Fibroblast of skin of scalp (primary cell): ENCODE measurements around the gene MRPL45. TPM values are rescaled to one million over a fixed set of nuclear protein-coding genes. Genes with fewer than 3 reads are reported as not detected.
"Not testable (repeated sequence)": the region's sequence is repeated elsewhere in the genome, so short reads cannot be mapped to it uniquely, and the experiment has no call there.

Experiments used
- DNase-seq: peaks from one replicate; pipeline ENCODE4 v3.0.0-alpha.2; 2013
- polyA plus RNA-seq, 2 experiments: library from polyadenylated mRNA; unstranded; fragments of 120-200 nt; gene quantifications; one replicate each; pipeline ENCODE4 v1.2.1, GENCODE V29; 2013; ENCODE audit not compliant: insufficient read length in 2 of 2

MRPL45 gene
- polyA plus RNA-seq (2013, experiment 1 of 2; ENCODE audit: insufficient read length), result 32.2 TPM
- polyA plus RNA-seq (2013, experiment 2 of 2; ENCODE audit: insufficient read length), result 34.7 TPM

GRCh38 chr17:38296834-38297517 lies at the start of gene MRPL45:
MRPL45 (plus strand) TSS chr17:38297168; CDS start chr17:38297184, 16 bp downstream.
- DNase-seq, result peak; percentile 97

GRCh38 chr17:38253191-38253590 lies 43.8 kb upstream of the MRPL45 start:
- not testable (repeated sequence) for DNase-seq

- DNase-seq, result not testable (repeated sequence)
These were observed 42.6 kb upstream of the MRPL45 start for GRCh38 chr17:38254357-38254756.

GRCh38 chr17:38257013-38257621 lies 39.9 kb upstream of the MRPL45 start:
- peak; percentile 86 for DNase-seq

- not testable (repeated sequence) for DNase-seq
These were observed 30.9 kb upstream of the MRPL45 start for GRCh38 chr17:38265974-38266506.

- not testable (repeated sequence) for DNase-seq
These were observed 30.4 kb upstream of the MRPL45 start for GRCh38 chr17:38266571-38266970.

GRCh38 chr17:38268138-38268537 lies 28.8 kb upstream of the MRPL45 start:
- not testable (repeated sequence) for DNase-seq

- DNase-seq, result not testable (repeated sequence)
These were observed 27.9 kb upstream of the MRPL45 start for GRCh38 chr17:38269045-38269444.

GRCh38 chr17:38269552-38269951 lies 27.4 kb upstream of the MRPL45 start:
- DNase-seq, result peak; percentile 7

- peak; percentile 3 for DNase-seq
These were observed 11.0 kb upstream of the MRPL45 start for GRCh38 chr17:38285994-38286393.

GRCh38 chr17:38286501-38287091 lies 10.4 kb upstream of the MRPL45 start:
- DNase-seq, result peak; percentile 82

- DNase-seq, result peak; percentile 27
These were observed 8.6 kb upstream of the MRPL45 start for GRCh38 chr17:38288217-38288827.

- not testable (repeated sequence) for DNase-seq
These were observed 7.2 kb upstream of the MRPL45 start for GRCh38 chr17:38289760-38290159.

- DNase-seq, result not testable (repeated sequence)
These were observed 1.2 kb upstream of the MRPL45 start for GRCh38 chr17:38295602-38296365.

GRCh38 chr17:38315497-38315896 lies 18.5 kb downstream of the MRPL45 start:
- no peak for DNase-seq

- no peak for DNase-seq
These were observed 20.1 kb downstream of the MRPL45 start for GRCh38 chr17:38317081-38317480.

GRCh38 chr17:38320482-38320881 lies 23.5 kb downstream of the MRPL45 start:
- DNase-seq, result no peak

- peak; percentile 51 for DNase-seq
These were observed 25.3 kb downstream of the MRPL45 start for GRCh38 chr17:38322156-38322779.

GRCh38 chr17:38322897-38323296 lies 25.9 kb downstream of the MRPL45 start:
- no peak for DNase-seq

GRCh38 chr17:38324141-38324697 lies 27.3 kb downstream of the MRPL45 start:
- no peak for DNase-seq

GRCh38 chr17:38324772-38325171 lies 27.8 kb downstream of the MRPL45 start:
- DNase-seq, result no peak
